ENCODE data around the gene MIAT.

The MIAT gene

GRCh38 chr22:26670459-26670858 lies 13.1 kb downstream of the MIAT start:
- DNase-seq, result no peak

- DNase-seq, result peak in 1 of 2 experiments; percentile 20
These were observed 14.1 kb downstream of the MIAT start for GRCh38 chr22:26671317-26672059.

DNA sequence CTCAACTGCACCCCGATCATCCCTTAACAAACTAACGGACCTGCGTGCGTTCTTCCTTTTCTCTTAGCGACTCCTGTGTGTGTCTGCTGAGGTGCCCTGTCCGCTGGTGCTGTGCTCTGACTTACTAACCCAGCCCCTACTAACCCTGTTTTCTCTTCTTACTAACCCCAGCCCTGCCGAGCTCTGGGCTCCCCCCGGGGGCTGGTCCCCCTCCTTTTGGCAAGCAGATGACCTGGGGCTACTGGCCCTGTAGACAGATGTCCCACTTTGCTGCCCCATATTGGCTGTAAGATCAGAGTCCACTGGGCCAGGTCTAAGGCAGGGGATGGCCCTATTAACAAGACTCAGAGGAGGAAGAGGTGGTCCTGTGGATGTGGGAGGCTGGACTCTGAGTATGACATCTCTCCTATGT lies 14.7 kb downstream of the MIAT start:
- DNase-seq, result no peak

DNA sequence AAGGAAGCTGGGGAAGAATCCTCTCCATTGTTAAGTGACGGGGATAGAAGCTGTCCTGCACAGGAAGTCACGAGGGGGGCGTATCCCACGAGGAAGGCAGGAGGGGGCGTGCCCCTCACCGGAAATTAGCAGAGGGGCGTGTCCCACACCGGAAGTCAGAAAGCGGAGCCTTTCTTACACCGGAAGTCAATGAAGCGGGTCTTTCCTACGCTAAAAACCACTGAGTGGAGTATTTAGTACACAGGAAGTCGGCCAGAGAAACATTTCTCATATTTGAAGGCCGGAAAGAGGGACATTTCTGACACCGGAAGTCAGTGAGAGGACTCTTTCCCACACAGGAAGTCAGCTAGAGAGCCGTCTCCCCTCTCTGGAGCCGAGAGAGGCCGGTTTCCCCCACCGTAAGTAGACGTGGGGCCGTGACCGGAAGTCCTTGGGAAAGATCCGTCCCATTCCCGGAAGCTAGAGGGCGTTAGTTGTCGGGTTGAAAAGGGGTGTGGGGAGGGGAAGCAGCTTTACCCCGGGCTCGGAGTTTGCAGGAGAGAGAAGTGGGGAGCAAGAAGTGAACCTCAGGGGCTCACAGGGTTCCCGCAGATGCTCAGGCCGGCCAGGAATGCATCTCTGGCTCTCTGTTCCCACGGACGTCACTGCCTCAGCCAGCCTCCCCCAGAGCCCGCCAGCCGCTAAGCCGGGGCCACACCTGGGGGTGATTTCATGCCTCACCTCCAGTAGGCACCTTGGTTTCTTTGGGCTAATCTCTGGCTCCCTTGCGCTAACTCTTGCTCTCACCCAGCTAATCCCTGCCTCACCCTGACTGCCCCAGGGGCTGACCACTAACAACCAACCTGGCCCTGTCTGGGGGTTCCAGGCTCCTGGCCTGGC lies 15.4 kb downstream of the MIAT start:
- peak; percentile 93 to 96 for DNase-seq

DNA sequence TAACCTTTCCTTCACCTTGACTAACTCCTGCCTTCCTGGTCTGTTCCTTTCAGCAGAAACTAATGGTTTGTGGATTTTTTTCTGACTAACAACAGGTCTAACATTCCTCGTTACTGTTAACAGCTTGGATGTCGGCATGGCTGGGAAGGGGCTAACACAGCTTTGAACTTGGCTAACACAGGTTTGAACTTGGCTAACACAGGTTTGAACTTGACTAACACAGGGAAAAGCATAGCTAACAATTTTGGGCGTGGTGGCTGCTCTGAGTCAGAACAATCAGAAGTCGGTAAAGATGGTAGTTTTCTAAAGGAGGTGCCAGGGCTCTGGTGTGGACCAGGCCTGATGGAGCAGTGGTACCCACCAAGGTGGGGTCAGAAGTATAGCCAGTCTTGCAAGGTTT lies 16.1 kb downstream of the MIAT start:
- DNase-seq, result no peak

GRCh38 chr22:26674211-26675190 lies 17.1 kb downstream of the MIAT start:
- DNase-seq, result no peak

- no peak for DNase-seq
These were observed 18.4 kb downstream of the MIAT start for GRCh38 chr22:26675687-26676268.

- DNase-seq, result no peak
These were observed 19.8 kb downstream of the MIAT start for GRCh38 chr22:26677217-26677616.

DNA sequence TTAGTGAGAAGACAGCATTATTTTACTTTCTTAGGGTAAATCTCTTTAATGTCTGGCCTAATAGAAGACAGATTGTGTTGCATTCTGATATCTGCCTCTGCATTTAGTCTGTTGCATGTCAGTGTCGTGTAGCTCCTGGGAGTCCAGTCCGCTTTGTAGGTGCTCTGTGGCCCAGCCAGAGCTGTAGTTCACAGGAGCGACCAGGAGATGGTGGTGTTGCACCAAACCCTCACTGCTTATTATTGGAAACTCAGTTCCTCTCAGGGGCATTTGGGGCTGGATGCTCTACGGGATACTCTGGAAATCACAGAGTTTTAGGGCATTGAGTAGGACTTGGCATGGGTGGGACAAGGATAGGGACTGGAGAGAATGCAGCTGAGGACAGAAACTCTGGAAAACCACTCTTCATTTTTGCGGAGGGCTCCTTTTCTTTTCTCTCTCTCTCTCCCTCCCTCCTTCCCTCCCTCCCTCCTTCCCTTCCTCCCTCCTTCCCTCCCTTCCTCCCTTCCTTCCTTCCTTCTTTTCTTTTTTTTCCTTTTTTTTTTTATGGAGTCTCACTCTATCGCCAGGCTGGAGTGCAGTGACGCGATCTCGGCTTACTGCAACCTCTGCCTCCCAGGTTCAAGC lies 21.7 kb downstream of the MIAT start:
- DNase-seq, result peak; percentile 38 to 72

GRCh38 chr22:26680485-26680884 lies 23.1 kb downstream of the MIAT start:
- no peak for DNase-seq

DNA sequence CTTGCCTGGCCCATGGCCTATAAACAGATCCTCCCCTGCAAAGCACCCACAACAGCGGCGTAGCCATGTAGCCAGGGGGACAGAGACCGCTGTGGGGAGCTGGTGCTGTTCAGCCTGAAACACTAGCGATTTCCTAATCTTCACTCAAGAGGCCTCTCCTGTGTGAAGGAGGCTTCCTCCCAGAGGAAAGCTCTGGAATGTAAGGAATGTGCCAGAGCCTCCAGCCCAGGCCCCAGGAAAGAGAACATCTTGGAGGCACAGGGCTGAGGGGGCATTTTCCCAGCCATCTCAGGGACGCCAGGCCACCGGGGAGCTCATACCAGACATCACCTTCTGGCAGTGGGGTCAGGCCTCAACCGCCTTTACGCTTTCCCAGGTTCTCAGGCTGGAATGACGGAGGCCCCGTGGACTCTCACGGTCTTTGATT lies 24.0 kb downstream of the MIAT start:
- DNase-seq, result no peak

GRCh38 chr22:26684168-26684567 lies 26.8 kb downstream of the MIAT start:
- DNase-seq, result no peak

- DNase-seq, result no peak
These were observed 28.2 kb downstream of the MIAT start for GRCh38 chr22:26685601-26686000.

DNA sequence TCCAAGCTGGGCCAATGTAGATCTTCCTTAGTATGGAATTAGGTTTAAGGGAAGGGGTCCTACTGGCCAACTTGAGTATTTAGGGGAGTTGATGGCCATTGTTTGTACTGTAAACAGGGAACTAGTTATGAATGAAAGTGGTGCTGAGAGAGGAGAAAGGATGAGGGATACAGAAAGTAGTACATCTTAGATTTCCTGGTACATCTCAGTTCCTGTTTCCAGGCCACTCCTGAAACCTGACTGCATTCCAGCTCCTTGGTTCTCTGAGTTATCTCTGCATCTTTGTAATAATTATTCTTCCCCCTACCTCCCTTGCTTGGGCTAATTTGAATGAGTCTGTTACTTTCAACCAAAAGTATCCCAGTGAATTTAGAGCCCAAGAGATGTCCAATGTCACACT lies 30.1 kb downstream of the MIAT start:
- no peak for DNase-seq

DNA sequence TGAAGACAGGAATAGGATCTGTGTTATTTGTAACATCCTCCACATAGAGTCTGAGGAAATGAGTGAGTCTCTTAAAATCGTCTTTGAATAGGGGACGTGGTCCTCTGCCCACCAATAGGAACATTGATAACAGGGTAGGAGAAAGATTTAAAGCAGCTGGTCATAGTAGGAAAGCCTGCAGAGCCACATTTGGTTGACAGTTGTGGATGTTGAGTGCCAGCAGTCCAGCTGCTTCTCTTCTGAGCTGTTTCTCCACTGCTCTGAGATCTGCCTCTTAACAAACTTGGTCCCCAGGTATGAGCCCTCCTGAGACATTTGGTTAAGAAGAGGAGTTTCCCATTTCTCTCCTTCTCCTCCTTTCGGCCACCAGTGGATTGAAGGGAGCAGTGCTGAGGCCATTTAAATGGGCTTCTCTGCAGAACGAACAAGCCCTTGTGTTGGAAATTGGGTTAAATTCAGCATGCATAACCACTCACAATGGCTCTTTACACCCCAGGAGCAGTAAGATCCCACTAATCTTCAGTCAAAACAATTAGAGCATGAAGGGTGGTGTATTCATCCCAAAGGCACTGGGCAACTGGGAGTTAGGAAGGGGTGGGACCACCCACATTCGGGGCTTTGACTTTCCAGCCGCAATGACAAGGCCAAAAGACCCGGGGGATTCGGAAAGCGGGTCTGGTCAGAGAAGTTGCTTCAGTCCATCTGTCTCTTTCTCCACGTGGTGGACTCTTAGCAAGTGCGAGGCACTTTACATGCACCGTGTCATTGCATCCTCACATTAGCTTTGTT lies 32.3 kb downstream of the MIAT start:
- no peak for DNase-seq

DNA sequence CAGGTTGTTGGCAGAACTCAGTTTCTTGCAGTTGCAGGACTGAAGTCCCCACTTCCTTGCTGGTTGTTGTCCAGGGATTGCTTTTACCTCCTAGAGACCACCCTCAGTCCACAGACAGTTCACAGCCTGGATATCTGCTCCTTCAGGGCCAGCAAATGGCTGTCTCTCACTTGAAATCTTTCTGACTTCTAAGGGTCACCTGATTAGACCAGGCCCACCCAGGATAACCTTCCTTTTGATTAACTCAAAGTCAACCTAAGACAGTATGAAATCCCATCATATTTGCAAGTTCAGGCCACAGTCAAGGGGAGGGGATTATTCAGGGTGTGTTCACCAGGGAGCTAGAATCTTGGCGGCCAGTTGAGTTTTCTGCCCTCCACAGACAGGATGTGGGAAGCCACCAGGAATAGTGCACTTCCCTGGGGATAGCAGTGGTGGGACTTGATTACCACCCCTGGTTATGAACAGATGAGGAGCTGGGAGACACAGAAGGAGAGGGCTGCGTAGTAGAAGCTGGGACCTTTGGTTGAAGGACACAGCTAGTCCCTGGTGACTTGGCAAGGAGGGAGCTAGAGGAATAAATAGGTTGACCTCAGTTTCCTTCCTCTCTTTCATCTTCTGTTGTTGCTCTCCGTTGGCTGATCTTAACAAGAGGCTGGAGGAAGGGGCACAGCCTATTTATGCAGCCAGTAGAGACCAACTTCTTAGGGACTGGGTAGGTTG lies 33.4 kb downstream of the MIAT start:
- no peak for DNase-seq

GRCh38 chr22:26691377-26691716 lies 34.0 kb downstream of the MIAT start:
- no peak for DNase-seq

GRCh38 chr22:26692215-26692614 lies 34.8 kb downstream of the MIAT start:
- no peak for DNase-seq

- no peak for DNase-seq
These were observed 39.8 kb downstream of the MIAT start for GRCh38 chr22:26697151-26697550.

DNA sequence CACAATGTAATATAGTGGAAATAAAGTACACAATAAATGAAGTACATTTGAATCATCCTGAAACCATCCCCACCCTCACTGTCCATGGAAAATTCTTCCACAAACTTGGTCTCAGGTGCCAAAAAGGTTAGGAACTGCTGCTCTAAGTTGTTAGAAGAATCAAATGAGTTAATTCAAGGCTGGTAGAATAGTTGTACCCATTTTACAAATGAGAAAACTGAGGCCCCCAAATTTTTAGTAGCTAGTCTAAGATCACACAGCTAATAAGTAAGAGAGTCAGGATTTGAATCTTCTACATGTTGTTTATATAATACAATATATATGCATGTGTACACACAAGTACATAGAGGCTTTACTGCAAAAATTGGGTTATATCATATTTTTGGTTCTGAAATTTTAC lies 43.1 kb downstream of the MIAT start:
- no peak for DNase-seq

- DNase-seq, result no peak
These were observed 43.5 kb downstream of the MIAT start for GRCh38 chr22:26700886-26701285.

Data from NCI-H526 (cell line).